OCI-LY1 (cell line): ENCODE measurements around the gene CAV1.

Source experiments
- H2AFZ ChIP-seq: fragments of 200-600 bp; sonication (generic), shearing (Covaris generic); 2 replicates; pipeline ENCODE4 v1.6.0; 2014; ENCODE audit warnings: antibody characterized with exemption, mild to moderate bottlenecking, low read length
- H3F3A ChIP-seq: fragments of 200-600 bp; sonication (generic), shearing (Covaris generic); 2 replicates; pipeline ENCODE4 v1.6.0; 2014; ENCODE audit warnings: mild to moderate bottlenecking, antibody characterized with exemption, low read length, moderate library complexity; ENCODE audit not compliant: insufficient read depth
- H3K27ac ChIP-seq: fragments of 200-600 bp; sonication (generic); 2 replicates; pipeline ENCODE4 v1.5.1; 2014; ENCODE audit warnings: low read length, mixed run types, mild to moderate bottlenecking, low read depth; ENCODE audit not compliant: poor library complexity, severe bottlenecking
- H3K27me3 ChIP-seq: fragments of 200-600 bp; sonication (generic); 2 replicates; pipeline ENCODE4 v1.6.0; 2014; ENCODE audit warnings: antibody characterized with exemption, mild to moderate bottlenecking, low read length, moderate library complexity; ENCODE audit not compliant: insufficient read depth
- H3K36me3 ChIP-seq: fragments of 200-600 bp; sonication (generic); 2 replicates; pipeline ENCODE4 v1.6.1; 2014; ENCODE audit warnings: mild to moderate bottlenecking, antibody characterized with exemption, low read length, moderate library complexity, mixed read lengths; ENCODE audit not compliant: insufficient read depth
- H3K4me1 ChIP-seq: fragments of 200-600 bp; sonication (generic); 2 replicates; pipeline ENCODE4 v1.5.1; 2014; ENCODE audit warnings: mild to moderate bottlenecking, low read length, moderate library complexity; ENCODE audit not compliant: insufficient read depth, severe bottlenecking
- H3K4me2 ChIP-seq: fragments of 200-600 bp; sonication (generic), shearing (Covaris generic); 2 replicates; pipeline ENCODE4 v1.6.1; 2014; ENCODE audit warnings: low read length
- H3K4me3 ChIP-seq: fragments of 200-600 bp; sonication (generic); 2 replicates; pipeline ENCODE4 v1.5.1; 2014; ENCODE audit warnings: low read length, low read depth, mild to moderate bottlenecking, mixed read lengths; ENCODE audit not compliant: poor library complexity, severe bottlenecking
- H3K79me2 ChIP-seq: fragments of 200-600 bp; shearing (Covaris generic); 2 replicates; pipeline ENCODE4 v1.6.1; 2016; ENCODE audit warnings: mixed run types, low read length, mixed read lengths; ENCODE audit not compliant: insufficient read depth
- H3K9ac ChIP-seq: fragments of 200-600 bp; sonication (generic), shearing (Covaris generic); 2 replicates; pipeline ENCODE4 v1.6.1; 2014; ENCODE audit warnings: mild to moderate bottlenecking, low read length, mixed read lengths
- H3K9me2 ChIP-seq: fragments of 200-600 bp; sonication (generic), shearing (Covaris generic); 2 replicates; pipeline ENCODE4 v1.6.1; 2014; ENCODE audit warnings: low read depth, mild to moderate bottlenecking, low read length, mixed read lengths
- H3K9me3 ChIP-seq: fragments of 200-600 bp; shearing (Covaris generic); 2 replicates; pipeline ENCODE4 v1.6.1; 2014; ENCODE audit warnings: low read length, mixed read lengths
- H4K20me1 ChIP-seq: fragments of 200-600 bp; sonication (generic), shearing (Covaris generic); 2 replicates; pipeline ENCODE4 v1.6.0; 2016; ENCODE audit warnings: mild to moderate bottlenecking, low read length; ENCODE audit not compliant: insufficient read depth
- EZH2 ChIP-seq: fragments of 200-600 bp; sonication (generic), shearing (Covaris generic); IDR thresholded peaks from 2 replicates; pipeline ENCODE4 v1.8.0; 2017; ENCODE audit warnings: borderline replicate concordance, mixed run types, mild to moderate bottlenecking, antibody characterized with exemption, low read length, moderate library complexity, mixed read lengths
- TF ChIP-seq, protein P1 (sequence below): fragments of 200-600 bp; sonication (generic), shearing (Covaris generic); IDR thresholded peaks from 2 replicates; pipeline ENCODE4 v1.5.1; 2017; ENCODE audit warnings: mild to moderate bottlenecking, antibody characterized with exemption, low read length, moderate library complexity, mixed read lengths

The CAV1 gene

DNA sequence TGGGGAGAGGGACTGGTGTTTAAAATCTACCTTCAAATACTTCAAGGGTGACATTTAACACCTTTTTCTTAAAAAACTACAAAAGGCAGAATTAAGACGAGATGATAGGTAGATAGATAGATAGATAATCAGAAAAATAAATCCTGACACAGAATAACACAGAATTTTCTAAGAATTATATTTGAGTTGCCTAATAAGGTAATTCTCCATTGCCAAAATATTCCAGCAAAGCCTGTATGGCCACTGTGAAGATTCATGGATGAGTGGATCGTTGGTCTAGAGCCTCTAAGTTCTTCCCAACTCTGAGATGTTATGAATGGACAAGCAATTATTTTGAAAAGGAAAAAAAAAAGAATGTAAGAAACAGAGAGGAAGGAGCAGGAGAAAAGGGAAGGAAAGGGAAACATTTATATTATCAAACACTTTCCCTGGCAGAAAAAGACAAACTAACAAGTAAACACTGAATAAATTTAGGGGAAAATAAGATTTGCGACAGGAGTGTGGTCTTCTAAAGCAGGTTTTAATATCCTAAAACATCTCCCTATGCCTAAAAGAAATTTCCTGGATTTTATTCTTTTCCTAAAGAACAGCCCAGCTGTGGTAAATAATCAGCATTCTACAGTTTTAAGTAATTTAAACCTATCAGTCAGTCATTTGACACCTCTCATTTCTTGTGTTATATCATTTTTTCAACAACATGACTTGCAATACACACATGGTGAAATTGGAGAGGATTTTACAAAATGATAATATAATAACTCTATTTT is 32.8 kb upstream of the CAV1 start:
- H3K27me3 ChIP-seq: no peaks in the 10 kb centered on the region
- no peak for TF ChIP-seq EZH2
- H3K4me2 ChIP-seq: no peak overlapping the region
- H3F3A ChIP-seq: no peaks in the 10 kb centered on the region
- H3K79me2 ChIP-seq: no peaks in the 10 kb centered on the region
- H3K9me3 ChIP-seq: no peaks in the 10 kb centered on the region
- H2AFZ ChIP-seq: no peak overlapping the region
- H3K9ac ChIP-seq: no peak overlapping the region
- H3K4me1 ChIP-seq: no peaks in the 10 kb centered on the region
- H3K27ac ChIP-seq: no peak overlapping the region
- H4K20me1 ChIP-seq: no peaks in the 10 kb centered on the region
- H3K4me3 ChIP-seq: no peak overlapping the region
- no peaks in the 10 kb centered on the region for H3K9me2 ChIP-seq
- H3K36me3 ChIP-seq: no peaks in the 10 kb centered on the region

GRCh38 chr7:116492654-116493109 is 32.2 kb upstream of the CAV1 start:
- TF ChIP-seq EZH2: no peak
- TF ChIP-seq, protein P1, sequence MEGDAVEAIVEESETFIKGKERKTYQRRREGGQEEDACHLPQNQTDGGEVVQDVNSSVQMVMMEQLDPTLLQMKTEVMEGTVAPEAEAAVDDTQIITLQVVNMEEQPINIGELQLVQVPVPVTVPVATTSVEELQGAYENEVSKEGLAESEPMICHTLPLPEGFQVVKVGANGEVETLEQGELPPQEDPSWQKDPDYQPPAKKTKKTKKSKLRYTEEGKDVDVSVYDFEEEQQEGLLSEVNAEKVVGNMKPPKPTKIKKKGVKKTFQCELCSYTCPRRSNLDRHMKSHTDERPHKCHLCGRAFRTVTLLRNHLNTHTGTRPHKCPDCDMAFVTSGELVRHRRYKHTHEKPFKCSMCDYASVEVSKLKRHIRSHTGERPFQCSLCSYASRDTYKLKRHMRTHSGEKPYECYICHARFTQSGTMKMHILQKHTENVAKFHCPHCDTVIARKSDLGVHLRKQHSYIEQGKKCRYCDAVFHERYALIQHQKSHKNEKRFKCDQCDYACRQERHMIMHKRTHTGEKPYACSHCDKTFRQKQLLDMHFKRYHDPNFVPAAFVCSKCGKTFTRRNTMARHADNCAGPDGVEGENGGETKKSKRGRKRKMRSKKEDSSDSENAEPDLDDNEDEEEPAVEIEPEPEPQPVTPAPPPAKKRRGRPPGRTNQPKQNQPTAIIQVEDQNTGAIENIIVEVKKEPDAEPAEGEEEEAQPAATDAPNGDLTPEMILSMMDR: no peak
- no peak overlapping the region for H3K9ac ChIP-seq
- no peaks in the 10 kb centered on the region for H3F3A ChIP-seq
- no peaks in the 10 kb centered on the region for H3K36me3 ChIP-seq
- H3K9me3 ChIP-seq: no peaks in the 10 kb centered on the region
- H3K4me2 ChIP-seq: no peak overlapping the region
- H3K4me1 ChIP-seq: no peaks in the 10 kb centered on the region
- H4K20me1 ChIP-seq: no peaks in the 10 kb centered on the region
- H3K27me3 ChIP-seq: no peaks in the 10 kb centered on the region
- no peak overlapping the region for H3K27ac ChIP-seq
- H3K79me2 ChIP-seq: no peaks in the 10 kb centered on the region
- no peak overlapping the region for H3K4me3 ChIP-seq
- no peaks in the 10 kb centered on the region for H3K9me2 ChIP-seq
- H2AFZ ChIP-seq: no peak overlapping the region

DNA sequence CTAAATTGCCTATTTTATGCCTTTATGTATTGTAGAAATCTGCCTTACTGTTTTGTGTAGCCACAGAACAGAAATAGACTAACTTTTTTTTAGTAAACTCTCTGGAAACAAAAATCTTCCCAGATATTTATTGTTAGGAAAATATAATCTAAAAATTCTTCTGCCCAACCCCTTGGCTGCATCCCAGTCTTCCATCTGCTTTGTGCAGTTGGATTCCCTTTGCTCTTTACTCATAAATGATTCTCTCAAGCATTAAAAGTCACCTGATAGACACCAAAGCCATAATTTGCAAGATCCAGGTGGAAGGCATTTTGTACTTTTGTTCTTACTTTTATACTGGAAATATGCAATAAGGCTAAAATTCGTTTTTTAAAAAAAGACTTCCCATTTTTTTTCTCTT is 31.4 kb upstream of the CAV1 start:
- Histone ChIP-seq H3K36me3 (no peaks in the 10 kb centered on the region), H4K20me1 (no peaks in the 10 kb centered on the region), H3F3A (no peaks in the 10 kb centered on the region), H3K27me3 (no peaks in the 10 kb centered on the region), H3K9ac (no peak overlapping the region), H3K9me2 (no peaks in the 10 kb centered on the region), H2AFZ (no peak overlapping the region), H3K4me1 (no peaks in the 10 kb centered on the region), H3K4me3 (no peak overlapping the region), H3K79me2 (no peaks in the 10 kb centered on the region), H3K9me3 (no peaks in the 10 kb centered on the region), H3K4me2 (no peak overlapping the region), H3K27ac (no peak overlapping the region)
- TF ChIP-seq, protein P1: no peak
- TF ChIP-seq EZH2: no peak

DNA sequence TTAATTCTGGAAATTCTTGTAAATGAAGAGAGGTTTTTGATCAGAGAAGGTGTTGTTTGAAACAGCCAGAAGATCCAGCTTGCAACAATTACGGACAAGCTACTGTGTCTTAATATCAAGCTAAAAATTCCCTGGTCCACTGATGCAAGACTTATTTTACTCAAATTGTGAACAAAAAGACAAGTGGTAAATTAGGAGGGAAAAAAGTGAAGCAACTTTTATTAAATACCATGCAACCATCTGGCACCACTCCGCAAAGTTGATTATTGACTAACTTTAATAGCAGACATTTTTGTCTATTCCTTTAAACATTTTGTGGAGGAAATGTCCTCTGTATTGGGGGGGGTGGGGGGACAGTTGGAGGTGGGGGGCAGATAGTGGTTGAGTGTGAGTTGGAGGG is 30.4 kb upstream of the CAV1 start:
- no peaks in the 10 kb centered on the region for H3K4me1 ChIP-seq

More for the DNA sequence above, 30.4 kb upstream of the CAV1 start:
- Histone ChIP-seq H3K36me3 (no peaks in the 10 kb centered on the region), H3K9me2 (no peaks in the 10 kb centered on the region), H3K9ac (no peak overlapping the region), H3F3A (no peaks in the 10 kb centered on the region), H2AFZ (no peak overlapping the region), H3K4me2 (no peak overlapping the region), H3K27me3 (no peaks in the 10 kb centered on the region), H3K79me2 (no peaks in the 10 kb centered on the region), H3K4me3 (no peak overlapping the region), H3K9me3 (no peaks in the 10 kb centered on the region), H4K20me1 (no peaks in the 10 kb centered on the region), H3K27ac (no peak overlapping the region)
- TF ChIP-seq EZH2: no peak
- TF ChIP-seq, protein P1: no peak
